HG02759 (cell line): ENCODE data around the gene OR13G1.
A peak's percentile ranks its signal among the peaks of the same experiment; 100 is the strongest.
"Not testable (repeated sequence)": the region's sequence is repeated elsewhere in the genome, so short reads cannot be mapped to it uniquely, and the experiment has no call there.

Experiments used
- ATAC-seq: cut with Tn5 transposase; IDR thresholded peaks from one replicate; pipeline ENCODE4 v1.9.1; 2021; ENCODE audit warnings: mild to moderate bottlenecking, moderate library complexity; ENCODE audit not compliant: unreplicated experiment

Gene OR13G1

GRCh38 chr1:247679639-247680038 is at the start of gene OR13G1:
Gene OR13G1 (minus strand): TSS chr1:247679739. CDS start chr1:247673041, 6,698 bp downstream.
- ATAC-seq = no peak

GRCh38 chr1:247721222-247721621 is 41.7 kb upstream of the OR13G1 start:
- ATAC-seq = no peak

GRCh38 chr1:247716546-247716945 is 37.0 kb upstream of the OR13G1 start, which contains the start of gene OR6F1:
Gene OR6F1 (minus strand): TSS chr1:247716646. CDS start chr1:247712755, 3,891 bp downstream.
- no peak for ATAC-seq

- ATAC-seq = no peak
These were observed 34.2 kb upstream of the OR13G1 start for GRCh38 chr1:247713753-247714152.

GRCh38 chr1:247710681-247711080 is 31.1 kb upstream of the OR13G1 start:
- ATAC-seq = not testable (repeated sequence)

- no peak for ATAC-seq
These were observed 21.8 kb upstream of the OR13G1 start for GRCh38 chr1:247701338-247701737.

GRCh38 chr1:247681288-247681897 is 1.9 kb upstream of the OR13G1 start:
- ATAC-seq = peak; percentile 91

GRCh38 chr1:247680171-247680570 is 632 bp upstream of the OR13G1 start:
- no peak for ATAC-seq

GRCh38 chr1:247669225-247669624 is 10.3 kb downstream of the OR13G1 start:
- no peak for ATAC-seq

- no peak for ATAC-seq
These were observed 23.2 kb downstream of the OR13G1 start for GRCh38 chr1:247656221-247656875.

GRCh38 chr1:247653040-247653439 is 26.5 kb downstream of the OR13G1 start:
- ATAC-seq = no peak

- ATAC-seq = no peak
These were observed 31.7 kb downstream of the OR13G1 start for GRCh38 chr1:247647864-247648263.

GRCh38 chr1:247646867-247647266 is 32.7 kb downstream of the OR13G1 start:
- ATAC-seq = no peak

- ATAC-seq = no peak
These were observed 36.8 kb downstream of the OR13G1 start for GRCh38 chr1:247642742-247643141.

- no peak for ATAC-seq
These were observed 40.1 kb downstream of the OR13G1 start for GRCh38 chr1:247639381-247639981.

- ATAC-seq = no peak
These were observed 40.8 kb downstream of the OR13G1 start for GRCh38 chr1:247638781-247639180.

GRCh38 chr1:247638011-247638410 is 41.5 kb downstream of the OR13G1 start:
- no peak for ATAC-seq

- no peak for ATAC-seq
These were observed 51.6 kb downstream of the OR13G1 start for GRCh38 chr1:247627951-247628350.
